NCI-H524 (cell line): ENCODE data around the gene AMMECR1.
"Not testable (repeated sequence)": the region's sequence is repeated elsewhere in the genome, so short reads cannot be mapped to it uniquely, and the experiment has no call there.

Source experiments
- DNase-seq, 2 experiments: peaks; one replicate each; lab custom pipeline; 2025; lab: John Stamatoyannopoulos, UW

AMMECR1 gene

DNA sequence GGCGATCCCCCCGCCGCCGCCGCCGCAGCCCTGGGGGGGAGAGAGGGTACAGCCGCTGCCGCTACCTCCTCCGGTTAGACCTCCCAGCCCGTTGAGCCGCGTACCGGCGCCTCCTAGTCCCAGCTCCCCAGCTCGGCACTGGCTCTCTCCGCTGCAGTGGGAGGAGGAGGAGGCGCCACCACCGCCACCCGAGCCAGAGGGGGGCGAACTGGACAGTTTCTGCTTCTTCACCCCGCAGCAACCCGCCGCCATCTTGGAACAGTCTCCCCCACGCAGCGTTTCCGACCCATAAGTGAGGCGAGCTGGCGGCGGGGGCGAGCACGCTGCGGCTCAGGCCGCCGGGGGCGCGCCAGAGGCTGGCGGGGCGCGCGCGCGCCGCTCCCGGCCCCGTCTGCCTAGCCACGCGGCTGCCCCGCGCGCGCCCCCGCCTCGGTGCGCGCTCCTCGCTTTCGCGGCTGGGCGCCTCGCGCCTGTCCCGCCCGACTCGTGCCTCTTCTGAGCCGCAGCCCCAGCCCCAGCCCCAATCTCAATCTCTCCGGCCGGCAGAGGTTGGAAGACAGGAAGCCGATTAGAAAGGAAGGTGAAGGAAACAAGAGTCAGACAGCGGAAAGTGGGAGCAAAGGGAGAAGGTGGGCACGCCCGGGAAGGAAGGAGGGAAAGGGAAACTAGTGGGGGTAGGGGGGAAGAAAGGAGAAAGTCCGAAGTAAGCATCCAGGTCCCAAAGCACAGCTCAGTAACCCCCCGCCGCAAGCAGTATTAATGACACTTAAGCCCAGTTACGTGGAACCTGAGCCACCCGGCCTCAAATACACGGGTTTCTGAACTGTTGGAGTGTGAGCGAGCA, at the start of gene AMMECR1:
Gene AMMECR1 (minus strand): TSS at position 266 of the 844 bp plus-strand sequence. CDS start 14 bp downstream, at position 252.
- peak; percentile 58 to 84 for DNase-seq

DNA sequence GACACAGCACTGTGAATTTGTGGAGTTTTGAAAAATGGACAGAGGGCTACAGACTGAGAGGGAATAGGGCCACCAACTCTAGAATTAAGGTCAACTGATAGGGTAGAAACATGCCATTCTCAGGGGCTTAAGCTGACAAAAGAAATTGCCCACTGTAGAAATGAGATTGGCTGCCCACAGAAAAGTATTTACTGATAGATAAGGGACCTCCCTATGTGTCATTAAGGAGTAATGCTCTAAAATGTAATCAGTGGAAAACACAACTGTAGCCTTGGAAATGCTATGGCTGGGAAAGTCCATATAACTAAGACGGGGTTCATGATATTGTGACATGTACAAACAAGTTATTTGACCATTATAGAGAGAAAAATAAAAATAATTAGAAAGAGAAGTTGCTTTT, 45.4 kb upstream of the AMMECR1 start:
- no peak for DNase-seq

DNA sequence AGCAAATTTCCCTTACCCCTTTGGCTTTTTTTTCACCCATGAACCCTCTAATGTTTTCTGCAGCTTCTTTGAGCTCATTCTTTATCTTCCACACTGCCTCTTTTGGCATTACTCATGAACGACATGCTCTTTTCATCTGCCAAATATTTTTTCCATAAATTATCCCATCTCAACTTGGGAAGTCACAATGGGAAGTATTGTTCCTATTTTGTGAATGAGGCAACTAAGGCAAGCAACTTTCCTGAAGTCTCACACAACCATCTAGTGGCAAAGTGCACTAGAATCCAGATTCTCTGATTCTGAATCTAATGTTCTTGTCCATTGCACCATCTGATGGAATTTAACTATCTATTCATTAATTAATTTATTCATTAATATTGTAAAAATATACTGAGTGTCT, 41.4 kb upstream of the AMMECR1 start:
- no peak for DNase-seq

DNA sequence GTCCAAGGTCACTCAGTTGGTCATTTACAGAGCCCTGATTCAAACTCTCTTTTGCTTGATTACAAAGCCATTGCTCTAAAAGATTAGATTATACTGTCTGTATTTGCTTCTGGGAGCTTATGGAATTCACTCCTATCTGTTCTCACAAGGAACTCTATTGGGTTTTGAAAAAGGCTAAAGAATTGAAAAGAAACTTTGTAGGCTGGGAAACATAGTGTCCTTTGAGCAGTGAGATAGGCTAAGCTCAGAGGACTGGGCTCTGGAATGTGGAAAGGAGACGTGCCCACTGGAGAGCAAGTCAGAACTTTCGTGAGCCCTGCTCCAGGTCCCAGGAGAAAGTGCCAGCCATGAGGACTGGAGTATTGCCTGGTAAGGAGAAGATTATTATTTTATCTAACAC, 40.7 kb upstream of the AMMECR1 start, which contains the start of gene RTL9:
Gene RTL9 (plus strand): TSS at position 301 of the 400 bp plus-strand sequence. CDS start 91,770 bp downstream, outside the sequence.
- no peak for DNase-seq

DNA sequence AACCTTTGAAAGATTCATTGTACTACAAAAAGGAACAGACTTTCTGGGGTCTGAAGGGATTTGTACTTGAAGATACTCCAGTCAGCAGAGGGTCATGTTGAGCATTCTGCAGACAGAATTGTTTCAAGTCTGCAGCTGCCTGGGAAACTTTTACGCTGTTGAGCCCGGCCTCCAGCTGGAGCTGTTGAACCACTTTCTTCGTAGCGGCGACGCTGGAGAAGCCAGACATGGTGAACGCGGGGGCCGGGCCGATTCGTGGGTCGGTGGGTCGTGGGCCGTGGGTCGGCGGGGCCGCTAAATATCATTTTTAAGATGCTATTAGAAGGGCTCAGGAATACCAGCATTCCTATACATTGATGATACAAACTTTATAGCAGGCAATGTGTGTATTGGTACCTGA, 28.8 kb upstream of the AMMECR1 start:
- DNase-seq, result no peak

DNA sequence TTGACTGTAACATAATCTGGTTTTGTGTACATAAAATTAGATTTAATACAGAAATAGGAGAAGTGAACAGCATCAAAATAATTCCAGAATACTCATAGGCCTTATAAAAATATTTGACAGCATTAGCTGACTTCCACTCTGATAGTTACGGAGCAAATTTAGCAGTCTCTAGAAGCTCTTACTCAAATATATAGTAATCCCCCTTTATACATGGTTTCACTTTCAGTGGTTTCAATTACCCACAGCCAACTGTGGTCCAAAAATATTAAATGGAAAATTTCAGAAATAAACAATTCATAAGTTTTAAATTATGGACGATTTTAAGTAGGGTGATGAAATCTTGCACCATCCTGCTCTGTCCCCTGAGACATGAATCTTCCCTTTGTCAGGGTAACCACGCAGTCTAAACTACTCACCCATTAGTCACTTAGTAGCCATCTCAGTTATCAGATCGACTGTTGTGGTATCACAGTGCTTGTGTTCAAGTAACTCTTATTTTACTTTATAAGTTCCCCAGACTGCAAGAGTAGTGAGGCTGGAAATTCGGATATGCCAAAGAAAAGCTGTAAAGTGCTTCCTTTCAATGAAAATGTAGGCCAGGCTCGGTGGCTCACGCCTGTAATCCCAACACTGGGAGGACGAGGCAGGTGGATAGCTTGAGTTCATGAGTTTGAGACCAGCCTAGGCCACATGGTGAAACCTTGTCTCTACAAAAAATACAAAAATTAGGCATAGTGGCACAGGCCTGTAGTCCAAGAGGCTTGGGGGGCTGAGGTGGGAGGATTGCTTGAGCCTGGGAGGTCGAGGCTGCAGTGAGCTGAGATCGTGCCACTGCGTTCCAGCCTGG, 23.5 kb upstream of the AMMECR1 start:
- DNase-seq, result no peak

DNA sequence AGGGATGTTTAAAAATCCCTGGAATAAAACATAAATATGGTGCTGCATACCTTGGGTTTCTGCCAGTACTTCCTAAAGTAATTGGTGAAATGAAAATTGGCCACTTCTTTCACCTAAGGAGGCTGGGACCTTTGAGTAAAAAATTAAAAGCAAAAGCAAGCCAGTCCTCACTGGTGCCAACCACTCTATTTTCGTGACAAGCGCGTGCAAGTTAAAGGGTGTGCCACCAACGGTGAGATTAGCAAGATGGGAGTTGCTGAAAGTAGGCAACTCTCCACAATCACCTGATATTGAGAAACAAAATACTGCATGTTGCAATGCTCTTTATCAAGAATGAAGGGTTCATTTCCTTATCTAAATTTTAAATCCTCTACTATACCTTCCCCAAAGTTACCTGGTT, 21.1 kb upstream of the AMMECR1 start:
- DNase-seq, result no peak

DNA sequence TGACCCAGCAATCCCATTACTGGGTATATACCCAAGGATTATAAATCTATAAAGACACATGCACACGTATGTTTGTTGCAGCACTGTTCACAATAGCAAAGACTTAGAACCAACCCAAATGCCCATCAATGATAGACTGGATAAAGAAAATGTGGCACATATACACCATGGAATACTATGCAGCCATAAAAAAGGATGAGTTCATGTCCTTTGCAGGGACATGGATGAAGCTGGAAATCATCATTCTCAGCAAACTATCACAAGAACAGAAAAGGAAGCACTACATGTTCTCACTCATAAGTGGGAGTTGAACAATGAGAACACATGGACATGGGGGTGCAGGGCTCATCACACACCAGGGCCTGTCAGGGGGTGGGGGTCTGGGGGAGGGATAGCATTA, 15.6 kb upstream of the AMMECR1 start:
- DNase-seq, result not testable (repeated sequence)

DNA sequence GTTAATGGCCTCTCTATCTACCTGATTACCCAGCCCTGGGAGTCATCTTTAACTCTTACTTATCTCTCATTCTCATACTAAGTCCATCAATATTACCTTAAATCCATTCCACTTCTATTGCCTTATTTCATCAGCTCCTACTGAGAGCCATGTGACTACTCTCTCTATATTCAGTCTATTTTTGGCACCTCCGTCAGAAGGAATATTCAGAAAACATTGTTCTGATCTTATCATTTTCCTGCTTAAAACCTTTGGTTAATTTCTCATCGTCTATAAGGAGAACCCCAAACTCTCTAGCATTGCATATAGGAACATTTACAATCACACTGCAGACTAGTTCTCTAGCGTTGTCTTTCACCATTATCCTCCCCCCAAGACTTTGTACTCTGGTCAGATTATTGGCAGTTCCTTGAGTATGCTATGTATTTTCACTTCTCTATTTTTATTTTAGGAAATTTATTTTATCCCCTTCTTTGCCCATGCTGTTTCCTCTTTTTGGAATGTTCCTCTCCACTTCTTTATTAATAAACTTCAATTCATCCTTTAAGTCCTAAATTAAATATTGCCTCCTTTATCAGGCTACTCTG, 13.7 kb upstream of the AMMECR1 start:
- no peak for DNase-seq

DNA sequence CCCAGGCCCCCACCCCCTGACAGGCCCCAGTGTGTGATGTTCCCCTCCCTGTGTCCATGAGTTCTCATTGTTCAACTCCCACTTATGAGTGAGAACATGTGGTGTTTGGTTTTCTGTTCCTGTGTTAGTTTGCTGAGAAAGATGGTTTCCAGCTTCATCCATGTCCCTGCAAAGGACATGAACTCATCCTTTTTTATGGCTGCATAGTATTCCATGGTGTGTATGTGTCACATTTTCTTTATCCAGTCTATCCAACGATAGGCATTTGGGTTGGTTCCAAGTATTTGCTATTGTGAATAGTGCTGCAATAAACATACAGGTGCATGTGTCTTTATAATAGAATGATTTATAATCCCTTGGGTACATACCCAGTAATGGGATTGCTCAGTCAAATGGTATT, 10.7 kb upstream of the AMMECR1 start:
- DNase-seq, result not testable (repeated sequence)

DNA sequence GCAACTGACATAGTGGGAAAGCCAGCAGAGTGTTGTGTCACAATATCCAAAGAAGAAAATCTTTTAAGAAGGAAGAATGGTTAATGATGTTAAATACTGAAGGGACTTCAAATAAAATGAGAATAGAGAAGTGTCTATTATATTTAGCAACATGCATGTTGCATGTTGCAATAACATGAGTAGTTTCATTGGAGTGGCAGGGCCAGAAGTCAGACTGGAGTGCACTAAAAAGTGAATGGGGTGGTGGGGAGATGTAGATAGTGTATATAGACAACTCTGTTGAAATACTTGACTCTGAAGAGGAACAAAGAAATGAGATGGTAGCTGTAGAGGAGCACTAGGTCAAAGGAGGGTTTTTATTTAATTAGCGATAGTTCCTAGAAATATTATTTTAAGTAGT, 9.5 kb upstream of the AMMECR1 start:
- DNase-seq, result no peak

DNA sequence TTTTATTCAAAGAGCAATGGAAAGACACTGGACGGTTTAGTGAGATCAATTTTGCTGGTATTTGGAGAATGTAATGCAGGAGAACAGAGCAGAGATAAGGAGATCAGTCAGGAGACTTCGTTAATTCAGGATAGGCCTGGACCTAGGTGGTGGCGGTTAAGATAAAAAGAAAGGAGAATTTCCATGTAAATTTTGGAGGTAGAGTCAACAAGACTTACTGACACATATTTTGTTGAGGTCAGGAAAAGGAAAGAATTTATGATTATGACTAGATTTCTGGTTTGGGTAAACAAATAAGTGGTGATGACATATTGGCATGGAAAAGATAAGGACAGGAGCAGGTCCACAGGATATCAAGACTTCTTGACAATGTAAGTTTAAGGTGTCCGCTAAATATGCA, 8.8 kb upstream of the AMMECR1 start:
- no peak for DNase-seq

DNA sequence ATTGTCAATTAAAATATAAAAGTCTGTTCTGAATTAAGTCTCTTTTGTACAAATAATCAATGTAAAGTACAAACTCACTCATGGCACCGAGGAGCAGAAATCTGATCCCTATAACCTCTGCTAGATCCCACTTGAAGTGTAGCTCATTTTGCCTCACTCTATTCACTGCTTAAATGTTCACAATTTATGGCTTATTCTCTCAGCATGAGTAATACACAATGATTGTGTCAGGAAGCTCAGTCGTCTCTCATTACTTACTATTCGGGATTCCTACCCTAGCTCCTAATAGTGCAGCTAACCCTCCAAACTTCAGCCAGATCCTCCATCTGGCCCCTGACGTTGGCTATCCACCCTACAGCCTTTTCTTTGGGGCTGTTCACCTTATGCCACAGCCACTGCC, 4.7 kb upstream of the AMMECR1 start:
- DNase-seq, result peak; percentile 85 to 97

DNA sequence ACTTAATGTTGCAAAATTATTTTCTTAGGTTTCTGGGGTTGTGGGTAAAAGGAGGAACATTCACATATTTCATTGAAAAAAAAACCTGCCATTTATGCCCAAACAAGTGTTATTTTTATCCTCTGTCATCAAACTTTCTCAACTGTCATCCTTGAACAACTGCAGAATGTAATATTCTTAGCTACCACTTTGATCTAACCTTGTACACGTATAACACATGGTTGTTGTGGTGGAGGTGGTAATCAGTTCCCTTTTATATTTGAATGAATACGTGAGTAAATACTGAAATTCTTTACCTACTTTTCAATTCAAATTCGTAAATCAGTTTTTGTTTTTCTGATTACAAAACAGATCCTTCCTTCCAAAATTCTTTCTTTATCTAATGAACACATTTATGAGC, 3.8 kb upstream of the AMMECR1 start:
- no peak for DNase-seq

DNA sequence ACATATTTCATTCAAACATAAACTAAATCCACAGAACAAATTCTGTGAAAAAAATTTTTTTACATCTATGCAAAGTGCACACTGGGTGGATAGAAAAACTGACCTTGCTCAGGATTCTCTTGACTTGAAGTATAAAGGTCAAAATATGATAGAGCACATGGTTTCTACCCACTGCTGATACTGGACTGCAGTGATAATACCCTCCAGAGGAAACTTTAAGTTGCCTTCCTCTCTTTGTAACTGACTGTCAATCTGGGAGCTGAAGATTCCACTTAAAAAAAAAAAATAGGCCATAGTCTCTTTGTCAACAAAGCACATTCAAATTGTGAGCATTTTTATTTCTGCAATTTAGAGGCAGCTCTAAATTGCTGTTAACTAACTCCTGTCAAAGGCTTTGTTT, 3.2 kb upstream of the AMMECR1 start:
- no peak for DNase-seq

DNA sequence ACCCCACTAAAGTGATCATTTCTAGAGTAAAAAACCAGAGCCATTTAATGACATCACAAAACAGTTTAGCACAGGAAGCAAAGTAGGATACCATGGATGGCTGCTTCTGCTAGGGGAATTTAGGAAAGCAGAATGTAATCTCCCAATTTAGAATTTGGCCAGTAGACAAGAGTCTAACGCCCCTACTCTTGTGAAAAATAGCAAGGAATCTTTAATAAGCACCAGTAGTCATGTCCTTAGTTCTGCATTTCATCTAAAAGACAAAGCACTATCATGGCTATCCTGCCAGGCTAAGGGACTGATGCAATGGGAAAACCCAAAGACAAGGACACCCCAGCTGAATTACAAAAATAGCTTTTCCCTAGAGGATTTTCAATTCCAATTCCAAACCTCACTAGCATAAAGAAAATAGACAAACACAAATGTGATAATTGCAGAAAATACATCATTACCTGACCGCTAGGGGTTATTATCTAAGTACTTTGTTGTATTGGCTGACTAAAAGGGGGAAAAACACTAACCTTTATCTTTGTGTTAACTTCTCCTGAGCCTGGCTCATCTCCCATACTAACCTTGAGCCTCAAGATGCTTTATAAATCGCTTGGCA, 2.6 kb upstream of the AMMECR1 start:
- DNase-seq, result no peak

DNA sequence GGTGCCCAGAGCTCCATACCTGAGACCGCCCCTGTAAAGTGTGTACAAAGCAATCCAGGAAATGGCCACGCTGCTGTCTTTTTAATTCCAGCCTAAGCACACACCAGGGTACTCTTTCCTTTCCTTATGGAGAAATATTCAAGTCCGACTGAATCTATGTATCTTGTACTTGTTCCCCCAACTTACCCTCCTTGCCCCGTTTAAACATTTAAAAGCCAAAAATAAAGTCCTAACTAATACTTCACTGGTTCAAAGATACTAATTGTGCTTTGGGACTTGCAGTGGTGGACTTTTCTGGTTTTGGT, 731 bp upstream of the AMMECR1 start:
- DNase-seq, result peak in 1 of 2 experiments; percentile 39

DNA sequence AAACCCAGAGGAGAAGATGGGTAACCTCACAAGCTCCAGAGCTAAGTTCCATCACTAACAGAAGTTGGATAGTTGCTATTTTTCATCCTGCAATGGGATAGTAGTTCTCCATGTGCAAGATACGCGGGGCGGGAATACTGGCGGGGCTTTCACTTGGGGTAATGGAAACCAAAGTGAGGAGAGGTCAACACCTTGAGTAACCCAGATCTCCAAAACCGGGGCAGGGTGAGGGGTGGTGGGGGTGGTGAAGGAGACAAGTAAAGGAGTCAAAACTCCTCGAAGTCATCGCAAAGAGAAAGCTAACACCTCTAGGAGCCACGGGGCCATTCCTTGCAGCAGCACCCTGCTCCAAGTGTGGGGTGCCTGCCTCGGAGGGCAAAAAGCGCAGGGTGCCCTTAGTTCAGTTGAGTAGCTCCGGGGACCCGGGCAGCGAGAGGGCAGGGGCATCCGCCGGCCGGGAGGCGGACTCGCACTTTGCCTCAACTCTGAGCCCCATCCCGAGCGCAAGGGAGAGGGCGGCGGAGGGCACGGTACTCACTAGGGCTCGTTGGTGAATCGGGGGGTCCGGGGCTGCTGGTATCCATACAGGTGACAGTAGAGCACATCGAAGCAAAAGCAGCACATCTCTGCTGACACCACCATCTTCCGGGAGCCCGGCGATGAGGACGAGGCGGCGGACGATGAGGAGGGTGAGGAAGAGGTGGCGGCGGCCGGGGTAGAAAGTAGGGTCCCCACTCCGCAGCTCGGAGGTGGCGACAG, 645 bp downstream of the AMMECR1 start:
- DNase-seq, result peak; percentile 33 to 52

DNA sequence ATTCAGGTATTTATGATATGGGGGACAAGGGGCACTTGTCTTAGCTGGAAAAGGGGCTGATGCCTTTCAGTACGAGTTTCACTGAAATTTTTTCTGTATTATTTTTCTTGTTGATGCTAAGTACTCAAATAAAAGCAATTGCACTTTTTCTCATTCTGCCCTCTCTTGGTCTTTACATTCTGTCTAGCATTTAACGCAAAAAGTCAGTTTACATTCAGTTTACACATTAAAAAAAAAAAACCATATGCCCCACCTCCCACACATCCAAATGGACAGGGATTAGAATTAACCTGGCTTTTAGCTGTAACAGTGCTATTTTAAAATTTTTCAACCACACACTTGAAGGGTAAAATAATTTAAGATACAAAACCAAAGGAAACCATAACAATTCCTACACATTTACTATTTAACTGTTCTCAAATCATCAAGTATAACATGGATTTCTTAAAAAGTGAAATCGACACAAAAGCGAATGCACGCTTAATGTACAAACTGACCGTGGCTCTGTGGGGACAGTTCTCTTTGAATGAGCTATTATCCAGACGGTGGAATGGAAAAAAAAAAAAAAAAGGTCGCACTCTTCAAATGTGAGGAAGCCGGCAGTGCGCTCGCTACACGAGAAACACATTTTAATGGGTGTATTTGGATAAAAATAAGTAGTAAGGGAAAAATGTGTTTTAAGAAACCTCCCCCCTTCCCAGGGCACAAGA, 1.4 kb downstream of the AMMECR1 start:
- peak in 1 of 2 experiments; percentile 26 for DNase-seq

DNA sequence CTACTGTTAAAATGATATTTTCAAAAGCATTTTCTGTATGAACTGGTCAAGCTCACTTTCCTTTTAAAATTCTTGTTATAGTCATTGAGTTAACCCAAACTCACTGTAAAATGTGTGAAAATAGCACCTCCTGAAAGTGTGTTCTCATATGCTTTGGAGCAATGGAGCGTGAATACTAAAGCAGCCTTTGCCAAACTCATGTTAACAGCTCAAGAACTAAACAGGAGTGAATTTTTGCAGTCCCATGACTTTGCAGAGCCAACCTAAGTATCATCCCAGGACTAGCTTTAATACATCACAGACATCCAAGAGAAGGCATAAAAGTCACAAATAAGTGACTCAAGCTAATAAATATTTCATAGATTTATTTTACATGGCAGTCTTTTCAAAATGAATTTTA, 2.3 kb downstream of the AMMECR1 start:
- DNase-seq, result no peak
